CD8-positive, alpha-beta memory T cell (primary cell): ENCODE data around the gene LILRA6. TPM values are rescaled to one million over a fixed set of nuclear protein-coding genes. Genes with fewer than 3 reads are reported as not detected.
A peak's percentile ranks its signal among the peaks of the same experiment; 100 is the strongest.
"Not testable (repeated sequence)": the region's sequence is repeated elsewhere in the genome, so short reads cannot be mapped to it uniquely, and the experiment has no call there.

Experiments
- CTCF ChIA-PET: fragments of 350-600 bp; sonication (Branson Sonifier 250); formaldehyde crosslinking; loops from one replicate; lab custom pipeline; 2021; ENCODE audit warnings: antibody characterized with exemption; lab: Charles Lee
- POLR2A ChIA-PET: fragments of 350-600 bp; sonication (Branson Sonifier 250); formaldehyde crosslinking; loops from one replicate; lab custom pipeline; 2021; ENCODE audit warnings: antibody characterized with exemption; lab: Charles Lee
- DNase-seq, 5 donors: peaks; one replicate each; pipeline versions ENCODE4 v3.0.0 to v3.0.0-alpha.2; 2020 to 2022; ENCODE audit warnings: mixed read lengths in 1 of 5
- H3K27ac ChIP-seq: one replicate; pipeline ENCODE4 v1.7.0; 2013; ENCODE audit warnings: low read depth, mild to moderate bottlenecking, low read length, moderate library complexity
- H3K27me3 ChIP-seq: 2 replicates; pipeline ENCODE4 v1.7.0; 2013; ENCODE audit warnings: low read length, mild to moderate bottlenecking; ENCODE audit not compliant: insufficient read depth, poor library complexity, severe bottlenecking
- H3K36me3 ChIP-seq: 2 replicates; pipeline ENCODE4 v1.7.0; 2013; ENCODE audit warnings: mild to moderate bottlenecking, low read length, moderate library complexity; ENCODE audit not compliant: insufficient read depth
- H3K4me1 ChIP-seq: 2 replicates; pipeline ENCODE4 v1.7.0; 2013; ENCODE audit warnings: mild to moderate bottlenecking, low read length, moderate library complexity; ENCODE audit not compliant: insufficient read depth
- H3K4me3 ChIP-seq: 2 replicates; pipeline ENCODE4 v1.7.0; 2013; ENCODE audit warnings: mild to moderate bottlenecking, low read length
- H3K9me3 ChIP-seq: 2 replicates; pipeline ENCODE4 v1.7.0; 2013; ENCODE audit warnings: mild to moderate bottlenecking, low read length
- H3K27ac Mint-ChIP-seq, 8 donors: one replicate each; pipeline ENCODE4 v1.8.0; 2020 to 2021; ENCODE audit warnings: mixed read lengths in 8 of 8, mild to moderate bottlenecking in 6 of 8, inconsistent platforms in 3 of 8, moderate library complexity in 3 of 8
- H3K27me3 Mint-ChIP-seq, 2 donors: one replicate each; pipeline ENCODE4 v1.8.0; 2020 to 2021; ENCODE audit warnings: mixed read lengths in 2 of 2, mild to moderate bottlenecking in 1 of 2, moderate library complexity in 1 of 2
- H3K36me3 Mint-ChIP-seq, 3 donors: one replicate each; pipeline ENCODE4 v1.8.0; 2020 to 2021; ENCODE audit warnings: mixed read lengths in 3 of 3, inconsistent platforms in 1 of 3, mild to moderate bottlenecking in 1 of 3
- H3K4me1 Mint-ChIP-seq, 3 donors: one replicate each; pipeline ENCODE4 v1.8.0; 2020 to 2021; ENCODE audit warnings: mixed read lengths in 3 of 3, inconsistent platforms in 1 of 3, mild to moderate bottlenecking in 1 of 3
- H3K4me3 Mint-ChIP-seq, 7 donors: one replicate each; pipeline ENCODE4 v1.8.0; 2020 to 2021; ENCODE audit warnings: mixed read lengths in 7 of 7, mild to moderate bottlenecking in 6 of 7, moderate library complexity in 4 of 7, inconsistent platforms in 2 of 7
- H3K9me3 Mint-ChIP-seq, 5 donors: one replicate each; pipeline ENCODE4 v1.8.0; 2020 to 2022; ENCODE audit warnings: mixed read lengths in 5 of 5, mild to moderate bottlenecking in 3 of 5, moderate library complexity in 2 of 5, inconsistent platforms in 1 of 5
- polyA plus RNA-seq: library from polyadenylated mRNA; unstranded; fragments of 300-500 nt; fragmentation: Illumina TruSeq; gene quantifications from one replicate; pipeline ENCODE4 v1.2.3, GENCODE V29; 2021
- total RNA-seq, 2 experiments: library from RNA; stranded (reverse); gene quantifications; one replicate each; pipeline ENCODE4 v1.2.3, GENCODE V29; 2021

Gene LILRA6
- under 1 TPM; 0.37 to 0.42 TPM for total RNA-seq
- polyA plus RNA-seq: 0.45 TPM

DNA sequence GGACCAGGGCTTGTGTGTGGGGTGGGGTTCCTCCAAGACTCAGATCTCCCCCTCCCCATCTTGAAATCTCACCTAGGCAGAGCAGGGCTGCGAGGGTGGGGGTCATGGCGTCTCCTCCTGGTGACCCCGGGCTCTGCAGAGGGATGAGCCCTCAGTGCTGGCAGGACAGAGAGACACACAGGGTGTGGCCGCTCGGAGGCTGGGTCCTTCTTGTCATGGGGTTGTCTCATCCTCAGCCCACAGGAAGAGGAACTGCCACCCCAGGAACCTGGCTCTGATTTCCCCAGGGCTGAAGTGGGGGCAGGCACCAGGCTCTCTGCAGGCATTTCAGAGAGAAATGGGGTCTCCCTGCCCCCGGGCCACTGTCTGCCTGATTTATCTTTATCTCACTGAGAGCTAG is at the start of gene LILRA6:
Gene LILRA6 (minus strand): TSS at position 145 of the 400 bp plus-strand sequence.
- H3K9me3 ChIP-seq, CTCF ChIA-PET, H3K27me3 ChIP-seq, H3K4me3 ChIP-seq, POLR2A ChIA-PET, H3K4me1 ChIP-seq, H3K27me3 Mint-ChIP-seq, H3K27ac Mint-ChIP-seq, H3K36me3 ChIP-seq, H3K36me3 Mint-ChIP-seq, H3K27ac ChIP-seq, H3K9me3 Mint-ChIP-seq, H3K4me3 Mint-ChIP-seq, H3K4me1 Mint-ChIP-seq, DNase-seq: not testable (repeated sequence)

GRCh38 chr19:54289160-54289559 is 46.6 kb upstream of the LILRA6 start:
- H3K4me1 ChIP-seq, H3K27me3 ChIP-seq, CTCF ChIA-PET, H3K9me3 Mint-ChIP-seq, H3K27ac ChIP-seq, H3K4me3 Mint-ChIP-seq, H3K9me3 ChIP-seq, H3K36me3 ChIP-seq, DNase-seq, H3K4me3 ChIP-seq, H3K27ac Mint-ChIP-seq, H3K36me3 Mint-ChIP-seq, POLR2A ChIA-PET: not testable (repeated sequence)
- Mint-ChIP-seq H3K4me1 (peaks cover 0 to 20% (median 13%) of the 10 kb centered on the region in 3 donors), H3K27me3 (peaks cover 6 to 48% of the 10 kb centered on the region in 2 donors)

DNA sequence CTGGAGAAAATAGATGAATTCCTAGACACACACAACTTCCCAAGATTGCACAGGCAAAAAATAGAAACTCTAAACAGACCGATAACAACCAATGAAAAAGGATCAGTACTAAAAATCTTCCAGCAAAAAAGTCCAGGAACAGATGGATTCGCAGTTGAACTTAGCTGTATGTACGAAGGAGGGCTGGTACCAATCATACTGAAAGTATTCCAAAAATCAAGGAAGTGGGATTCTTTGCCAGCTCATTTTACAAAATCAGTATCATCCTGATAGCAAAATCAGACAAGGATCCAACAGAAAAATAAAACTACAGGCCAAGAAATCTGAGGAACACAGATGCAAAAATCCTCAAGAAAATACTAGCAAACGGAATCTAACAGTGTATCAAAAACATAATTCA is 44.9 kb upstream of the LILRA6 start:
- H3K4me3 ChIP-seq: no peak overlapping the region
- peaks cover 5 to 49% of the 10 kb centered on the region in 2 donors for H3K27me3 Mint-ChIP-seq
- H3K27me3 ChIP-seq: no peaks in the 10 kb centered on the region
- H3K9me3 Mint-ChIP-seq: no peaks in the 10 kb centered on the region
- no peak overlapping the region for H3K27ac Mint-ChIP-seq
- H3K27ac ChIP-seq: no peak overlapping the region
- no peak overlapping the region for H3K4me3 Mint-ChIP-seq
- POLR2A ChIA-PET: no interaction called here
- no peaks in the 10 kb centered on the region for H3K4me1 ChIP-seq
- no peak for DNase-seq
- H3K4me1 Mint-ChIP-seq: peaks cover 0 to 17% (median 10%) of the 10 kb centered on the region in 3 donors
- H3K36me3 ChIP-seq: no peaks in the 10 kb centered on the region
- CTCF ChIA-PET: interaction anchor here (0.6 kb wide), 1 partner anchor 194 kb away, joined by 3 read pairs; no protein-coding TSS in a partner anchor
- H3K36me3 Mint-ChIP-seq: no peaks in the 10 kb centered on the region
- no peaks in the 10 kb centered on the region for H3K9me3 ChIP-seq

DNA sequence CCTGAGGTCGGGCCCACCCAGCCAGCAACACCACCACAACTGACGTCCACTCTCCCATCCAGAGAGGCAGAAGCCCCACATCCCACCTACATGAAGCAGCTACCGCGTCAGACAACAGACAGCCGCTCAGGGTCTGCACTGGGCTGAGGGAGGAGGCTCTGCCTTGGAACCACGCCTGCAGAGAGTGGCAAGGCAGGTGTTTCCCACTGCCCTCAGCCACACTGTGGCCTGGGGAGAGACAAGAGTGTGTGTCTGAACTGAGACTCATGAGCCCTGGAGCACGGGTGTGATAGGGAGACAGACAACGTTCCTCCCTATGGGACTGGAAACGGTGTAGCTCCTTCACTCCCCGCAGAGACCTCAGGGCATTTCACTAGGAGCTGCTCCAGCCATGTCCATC is 43.7 kb upstream of the LILRA6 start:
- H3K4me3 ChIP-seq, H3K36me3 Mint-ChIP-seq, H3K36me3 ChIP-seq, H3K27ac ChIP-seq, DNase-seq, CTCF ChIA-PET, H3K27me3 ChIP-seq, H3K9me3 ChIP-seq, H3K4me1 ChIP-seq, H3K9me3 Mint-ChIP-seq, POLR2A ChIA-PET: not testable (repeated sequence)
- Mint-ChIP-seq H3K27me3 (peaks cover 5 to 60% of the 10 kb centered on the region in 2 donors), H3K27ac (peak overlapping the region in 1 of 8 donors; percentile 47), H3K4me1 (peaks cover 0 to 16% (median 7%) of the 10 kb centered on the region in 3 donors), H3K4me3 (peak overlapping the region in 1 of 7 donors; percentile 31)

DNA sequence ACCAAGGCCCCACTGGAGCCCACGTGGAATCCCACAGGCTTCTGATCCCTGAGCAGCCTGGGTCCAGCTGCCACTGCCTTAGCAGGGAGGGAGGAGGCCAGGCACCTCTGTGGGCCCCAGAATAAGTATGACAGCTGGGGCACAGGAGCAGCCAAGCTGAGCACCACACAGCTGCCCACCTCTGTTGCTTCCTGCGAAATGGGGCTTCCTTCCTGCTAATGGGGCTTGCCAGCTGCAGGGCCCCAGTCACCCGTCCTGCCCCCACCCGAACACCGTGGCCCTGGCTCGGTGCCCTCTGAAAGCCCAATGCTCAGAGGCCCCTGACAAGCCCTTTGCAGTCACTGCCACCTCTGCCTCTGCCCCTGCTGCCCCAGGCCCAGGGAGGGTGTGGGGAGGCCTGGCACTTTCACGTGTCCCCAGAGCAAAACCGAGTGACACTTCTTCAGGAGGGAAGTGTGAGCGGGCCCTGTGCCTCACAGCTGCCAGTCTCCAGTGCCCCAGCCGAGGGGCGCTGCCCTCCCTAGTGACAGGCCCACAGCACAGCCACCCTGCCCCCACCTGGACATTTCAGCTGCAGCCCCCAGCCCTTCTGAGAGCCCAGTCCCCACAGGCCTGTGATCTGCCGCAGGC is 43.0 kb upstream of the LILRA6 start:
- H3K9me3 Mint-ChIP-seq, H3K27ac ChIP-seq, H3K36me3 ChIP-seq, H3K4me3 ChIP-seq, H3K27me3 ChIP-seq, POLR2A ChIA-PET, CTCF ChIA-PET, H3K9me3 ChIP-seq, H3K4me1 ChIP-seq, H3K36me3 Mint-ChIP-seq: not testable (repeated sequence)
- peak overlapping the region in 1 of 7 donors; percentile 25 for H3K4me3 Mint-ChIP-seq
- peaks cover 0 to 16% (median 7%) of the 10 kb centered on the region in 3 donors for H3K4me1 Mint-ChIP-seq
- H3K27me3 Mint-ChIP-seq: peaks cover 7 to 65% of the 10 kb centered on the region in 2 donors
- peak overlapping the region in 1 of 8 donors; percentile 47 for H3K27ac Mint-ChIP-seq
- peak in 1 of 5 donors; percentile 19 for DNase-seq

GRCh38 chr19:54282686-54283470 is 40.3 kb upstream of the LILRA6 start:
- CTCF ChIA-PET: no interaction called here
- Histone ChIP-seq H3K27ac (no peak overlapping the region), H3K27me3 (no peaks in the 10 kb centered on the region), H3K9me3 (no peaks in the 10 kb centered on the region), H3K4me1 (no peaks in the 10 kb centered on the region), H3K4me3 (no peak overlapping the region), H3K36me3 (no peaks in the 10 kb centered on the region)
- DNase-seq: no peak
- no peak overlapping the region for H3K27ac Mint-ChIP-seq
- peaks cover 11 to 66% of the 10 kb centered on the region in 2 donors for H3K27me3 Mint-ChIP-seq
- H3K4me3 Mint-ChIP-seq: no peak overlapping the region
- no peaks in the 10 kb centered on the region for H3K9me3 Mint-ChIP-seq
- POLR2A ChIA-PET: no interaction called here
- H3K36me3 Mint-ChIP-seq: no peaks in the 10 kb centered on the region
- H3K4me1 Mint-ChIP-seq: peaks cover 0 to 16% (median 7%) of the 10 kb centered on the region in 3 donors

DNA sequence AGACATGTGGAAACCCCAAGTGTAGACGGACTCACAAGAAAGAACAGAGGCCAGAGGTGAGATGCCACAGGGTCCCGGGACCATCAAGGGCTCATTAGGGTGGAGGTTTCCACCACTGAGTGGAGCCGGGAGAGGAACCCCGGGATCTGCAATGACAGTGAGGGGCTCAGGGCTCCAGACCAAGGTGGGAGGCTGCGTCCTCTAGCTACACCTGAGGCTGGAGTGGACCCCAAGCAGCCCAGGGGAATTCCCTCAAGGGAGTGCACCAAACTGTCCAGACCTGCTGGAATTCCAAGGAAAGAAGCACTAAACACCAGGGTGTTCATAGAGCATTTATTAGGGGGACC is 39.1 kb upstream of the LILRA6 start:
- H3K27me3 ChIP-seq, H3K9me3 ChIP-seq, H3K36me3 ChIP-seq, H3K9me3 Mint-ChIP-seq, POLR2A ChIA-PET, H3K27ac ChIP-seq, DNase-seq, H3K4me1 ChIP-seq, H3K36me3 Mint-ChIP-seq, H3K4me3 Mint-ChIP-seq, H3K27ac Mint-ChIP-seq, CTCF ChIA-PET, H3K4me3 ChIP-seq: not testable (repeated sequence)
- H3K4me1 Mint-ChIP-seq: peaks cover 0 to 13% (median 7%) of the 10 kb centered on the region in 3 donors
- peaks cover 11 to 57% of the 10 kb centered on the region in 2 donors for H3K27me3 Mint-ChIP-seq

- POLR2A ChIA-PET: no interaction called here
- no peak within 1 kb of the TSS for H3K27ac ChIP-seq
- no peak within 1 kb of the TSS for H3K4me3 ChIP-seq
- no peaks in the 10 kb centered on the region for H3K9me3 Mint-ChIP-seq
- peaks cover 16 to 62% of the 10 kb centered on the region in 2 donors for H3K27me3 Mint-ChIP-seq
- no peaks in the 10 kb centered on the region for H3K36me3 ChIP-seq
- H3K36me3 Mint-ChIP-seq: no peaks in the 10 kb centered on the region
- no peak for DNase-seq
- CTCF ChIA-PET: no interaction called here
- no peaks in the 10 kb centered on the region for H3K4me1 ChIP-seq
- H3K27me3 ChIP-seq: no peaks in the 10 kb centered on the region
- H3K9me3 ChIP-seq: no peaks in the 10 kb centered on the region
- peak within 1 kb of the TSS in 1 of 8 donors; percentile 57 for H3K27ac Mint-ChIP-seq
- H3K4me3 Mint-ChIP-seq: no peak within 1 kb of the TSS
- H3K4me1 Mint-ChIP-seq: peaks cover 0 to 12% (median 7%) of the 10 kb centered on the region in 3 donors
These were observed 38.6 kb upstream of the LILRA6 start, which contains the start of gene LILRB2 for GRCh38 chr19:54281007-54281728. Gene LILRB2 (minus strand): TSS chr19:54281110. CDS start chr19:54280496, 614 bp downstream.
